ENCODE measurements around the gene STXBP6.

- TF ChIP-seq CTCF (IDR thresholded peaks at IDR 0.05; ENCODE audit: poor library complexity, severe bottlenecking), result no peak
- TF ChIP-seq RAD21 (conservative IDR thresholded peaks at IDR 0.05), result no peak
- TF ChIP-seq EZH2 (IDR thresholded peaks at IDR 0.05; ENCODE audit: borderline replicate concordance, insufficient read depth, low read length, poor library complexity, severe bottlenecking), result no peak
- TF ChIP-seq EP300 (conservative IDR thresholded peaks at IDR 0.05; ENCODE audit: poor library complexity, severe bottlenecking), result peak; percentile 56
- TF ChIP-seq POLR2AphosphoS5 (IDR thresholded peaks at IDR 0.05), result peak; percentile 70
- TF ChIP-seq REST (IDR thresholded peaks at IDR 0.05; ENCODE audit: borderline replicate concordance), result no peak
- TF ChIP-seq MXI1 (conservative IDR thresholded peaks at IDR 0.05; ENCODE audit: poor library complexity, severe bottlenecking), result no peak
Measured at GRCh38 chr14:25003537-25003936, 46.4 kb downstream of the STXBP6 start.

All from neural cell (in vitro differentiated cells).